ENCODE measurements around the gene TIMM10.
"Not testable (repeated sequence)": the region's sequence is repeated elsewhere in the genome, so short reads cannot be mapped to it uniquely, and the experiment has no call there.

Gene TIMM10

GRCh38 chr11:57539342-57539741, 8.8 kb upstream of the TIMM10 start:
- no peaks in the 10 kb centered on the region; the same call in 1 of the 2 replicates for H3K27me3 ChIP-seq (ENCODE audit: insufficient read depth, low read length)
- peaks cover 12% of the 10 kb centered on the region; the same call in 1 of the 2 replicates for H3K4me1 ChIP-seq (ENCODE audit: insufficient read depth, low read length)
- no peaks in the 10 kb centered on the region for H3K36me3 ChIP-seq (ENCODE audit: insufficient read depth, low read depth, low read length)
- no peak overlapping the region for H3K4me3 ChIP-seq (ENCODE audit: low read length)
- H3K9me3 ChIP-seq (ENCODE audit: insufficient read depth, low read depth, low read length) = no peaks in the 10 kb centered on the region
- no peak overlapping the region for H3K27ac ChIP-seq (ENCODE audit: low read length)
- H3K9ac ChIP-seq (ENCODE audit: low read depth, low read length) = no peak overlapping the region

GRCh38 chr11:57536947-57537619, 6.5 kb upstream of the TIMM10 start, which contains the start of gene SMTNL1:
SMTNL1 (plus strand) TSS chr11:57537595; CDS start chr11:57542643, 5,048 bp downstream.
- H3K36me3 ChIP-seq (ENCODE audit: insufficient read depth, low read depth, low read length) = no peaks in the 10 kb centered on the region
- H3K9ac ChIP-seq (ENCODE audit: low read depth, low read length) = no peak within 1 kb of the TSS
- H3K27me3 ChIP-seq (ENCODE audit: insufficient read depth, low read length) = no peaks in the 10 kb centered on the region

GRCh38 chr11:57534449-57534848, 3.9 kb upstream of the TIMM10 start:
- H3K9ac ChIP-seq (ENCODE audit: low read depth, low read length); H3K36me3 ChIP-seq (ENCODE audit: insufficient read depth, low read depth, low read length); H3K4me1 ChIP-seq (ENCODE audit: insufficient read depth, low read length); H3K27me3 ChIP-seq (ENCODE audit: insufficient read depth, low read length); H3K9me3 ChIP-seq (ENCODE audit: insufficient read depth, low read depth, low read length); H3K27ac ChIP-seq (ENCODE audit: low read length); H3K4me3 ChIP-seq (ENCODE audit: low read length): not testable (repeated sequence)

More at GRCh38 chr11:57536947-57537619, 6.5 kb upstream of the TIMM10 start, which contains the start of gene SMTNL1:
- Histone ChIP-seq H3K4me3 (ENCODE audit: low read length) (no peak within 1 kb of the TSS), H3K9me3 (ENCODE audit: insufficient read depth, low read depth, low read length) (no peaks in the 10 kb centered on the region), H3K4me1 (ENCODE audit: insufficient read depth, low read length) (peaks cover 2% of the 10 kb centered on the region; the same call in 1 of the 2 replicates), H3K27ac (ENCODE audit: low read length) (no peak within 1 kb of the TSS)

- H3K9ac ChIP-seq (ENCODE audit: low read depth, low read length) = peak overlapping the region; percentile 93
- H3K4me1 ChIP-seq (ENCODE audit: insufficient read depth, low read length) = peaks cover 5% of the 10 kb centered on the region; the same call in 1 of the 2 replicates
- no peaks in the 10 kb centered on the region for H3K27me3 ChIP-seq (ENCODE audit: insufficient read depth, low read length)
- H3K4me3 ChIP-seq (ENCODE audit: low read length) = peak overlapping the region; percentile 93
- H3K9me3 ChIP-seq (ENCODE audit: insufficient read depth, low read depth, low read length) = no peaks in the 10 kb centered on the region
- no peak overlapping the region for H3K27ac ChIP-seq (ENCODE audit: low read length)
- peaks cover 16% of the 10 kb centered on the region for H3K36me3 ChIP-seq (ENCODE audit: insufficient read depth, low read depth, low read length)
Observed at GRCh38 chr11:57530215-57530595, 349 bp downstream of the TIMM10 start.

GRCh38 chr11:57529012-57529411, 1.5 kb downstream of the TIMM10 start:
- H3K27me3 ChIP-seq (ENCODE audit: insufficient read depth, low read length) = no peaks in the 10 kb centered on the region
- no peaks in the 10 kb centered on the region for H3K9me3 ChIP-seq (ENCODE audit: insufficient read depth, low read depth, low read length)
- peaks cover 5% of the 10 kb centered on the region; the same call in 1 of the 2 replicates for H3K4me1 ChIP-seq (ENCODE audit: insufficient read depth, low read length)
- peaks cover 16% of the 10 kb centered on the region for H3K36me3 ChIP-seq (ENCODE audit: insufficient read depth, low read depth, low read length)
- H3K27ac ChIP-seq (ENCODE audit: low read length) = no peak overlapping the region
- no peak overlapping the region for H3K4me3 ChIP-seq (ENCODE audit: low read length)
- no peak overlapping the region for H3K9ac ChIP-seq (ENCODE audit: low read depth, low read length)

- no peak overlapping the region for H3K27ac ChIP-seq (ENCODE audit: low read length)
- peak overlapping the region; percentile 30; the same call in 1 of the 2 replicates for H3K9ac ChIP-seq (ENCODE audit: low read depth, low read length)
- H3K4me1 ChIP-seq (ENCODE audit: insufficient read depth, low read length) = peaks cover 5% of the 10 kb centered on the region; the same call in 1 of the 2 replicates
- no peak overlapping the region for H3K4me3 ChIP-seq (ENCODE audit: low read length)
- H3K9me3 ChIP-seq (ENCODE audit: insufficient read depth, low read depth, low read length) = no peaks in the 10 kb centered on the region
- no peaks in the 10 kb centered on the region for H3K27me3 ChIP-seq (ENCODE audit: insufficient read depth, low read length)
- H3K36me3 ChIP-seq (ENCODE audit: insufficient read depth, low read depth, low read length) = peaks cover 16% of the 10 kb centered on the region
Observed at GRCh38 chr11:57527056-57527631, 3.4 kb downstream of the TIMM10 start.

- Histone ChIP-seq H3K4me3 (ENCODE audit: low read length) (no peak overlapping the region), H3K27ac (ENCODE audit: low read length) (no peak overlapping the region), H3K36me3 (ENCODE audit: insufficient read depth, low read depth, low read length) (peaks cover 5% of the 10 kb centered on the region; the same call in 1 of the 2 replicates), H3K27me3 (ENCODE audit: insufficient read depth, low read length) (no peaks in the 10 kb centered on the region), H3K9ac (ENCODE audit: low read depth, low read length) (no peak overlapping the region), H3K4me1 (ENCODE audit: insufficient read depth, low read length) (0 out of 2 replicates have a peak, but pooled peaks cover 2% of the 10 kb centered on the region), H3K9me3 (ENCODE audit: insufficient read depth, low read depth, low read length) (no peaks in the 10 kb centered on the region)
Observed at GRCh38 chr11:57523419-57523818, 7.1 kb downstream of the TIMM10 start.

GRCh38 chr11:57521116-57521515, 9.4 kb downstream of the TIMM10 start:
- no peak overlapping the region for H3K27ac ChIP-seq (ENCODE audit: low read length)
- no peak overlapping the region for H3K4me3 ChIP-seq (ENCODE audit: low read length)
- no peaks in the 10 kb centered on the region for H3K9me3 ChIP-seq (ENCODE audit: insufficient read depth, low read depth, low read length)
- no peak overlapping the region for H3K9ac ChIP-seq (ENCODE audit: low read depth, low read length)
- no peaks in the 10 kb centered on the region for H3K4me1 ChIP-seq (ENCODE audit: insufficient read depth, low read length)
- no peaks in the 10 kb centered on the region for H3K36me3 ChIP-seq (ENCODE audit: insufficient read depth, low read depth, low read length)
- peaks cover 18% of the 10 kb centered on the region for H3K27me3 ChIP-seq (ENCODE audit: insufficient read depth, low read length)

- H3K27ac ChIP-seq (ENCODE audit: low read length) = no peak overlapping the region
- H3K9ac ChIP-seq (ENCODE audit: low read depth, low read length) = peak overlapping the region; percentile 80; the same call in 1 of the 2 replicates
- H3K4me3 ChIP-seq (ENCODE audit: low read length) = peak overlapping the region; percentile 78
- H3K4me1 ChIP-seq (ENCODE audit: insufficient read depth, low read length) = no peaks in the 10 kb centered on the region
- no peaks in the 10 kb centered on the region for H3K36me3 ChIP-seq (ENCODE audit: insufficient read depth, low read depth, low read length)
- H3K9me3 ChIP-seq (ENCODE audit: insufficient read depth, low read depth, low read length) = no peaks in the 10 kb centered on the region
- H3K27me3 ChIP-seq (ENCODE audit: insufficient read depth, low read length) = peaks cover 52% of the 10 kb centered on the region
Observed at GRCh38 chr11:57516061-57516443, 14.5 kb downstream of the TIMM10 start.

GRCh38 chr11:57515332-57516060, 15.1 kb downstream of the TIMM10 start, which contains the start of gene SLC43A1:
SLC43A1 (minus strand) TSS chr11:57515702; CDS start chr11:57514111, 1,591 bp downstream.
- Histone ChIP-seq H3K27me3 (ENCODE audit: insufficient read depth, low read length) (peaks cover 52% of the 10 kb centered on the region), H3K9ac (ENCODE audit: low read depth, low read length) (peak within 1 kb of the TSS; percentile 80; the same call in 1 of the 2 replicates), H3K27ac (ENCODE audit: low read length) (no peak within 1 kb of the TSS), H3K4me1 (ENCODE audit: insufficient read depth, low read length) (no peaks in the 10 kb centered on the region), H3K36me3 (ENCODE audit: insufficient read depth, low read depth, low read length) (no peaks in the 10 kb centered on the region), H3K4me3 (ENCODE audit: low read length) (peak within 1 kb of the TSS; percentile 78), H3K9me3 (ENCODE audit: insufficient read depth, low read depth, low read length) (no peaks in the 10 kb centered on the region)

- Histone ChIP-seq H3K4me1 (ENCODE audit: insufficient read depth, low read length) (no peaks in the 10 kb centered on the region), H3K27ac (ENCODE audit: low read length) (no peak overlapping the region), H3K27me3 (ENCODE audit: insufficient read depth, low read length) (peaks cover 52% of the 10 kb centered on the region), H3K36me3 (ENCODE audit: insufficient read depth, low read depth, low read length) (no peaks in the 10 kb centered on the region), H3K9me3 (ENCODE audit: insufficient read depth, low read depth, low read length) (no peaks in the 10 kb centered on the region), H3K4me3 (ENCODE audit: low read length) (peak overlapping the region; percentile 78), H3K9ac (ENCODE audit: low read depth, low read length) (peak overlapping the region; percentile 80)
Observed at GRCh38 chr11:57514538-57515331, 15.8 kb downstream of the TIMM10 start.
